WTC11 (cell line): ENCODE data around the gene LYSMD1. TPM values are rescaled to one million over a fixed set of nuclear protein-coding genes. Genes with fewer than 3 reads are reported as not detected.

Experiments
- ATAC-seq: fragments of 200-7000 bp; cut with Tn5 transposase; 2 replicates; pipeline ENCODE4 v1.10.0; 2021; ENCODE audit warnings: mild to moderate bottlenecking, moderate library complexity
- CTCF ChIA-PET: fragments of 300-600 bp; sonication (Branson Sonifier 250); formaldehyde crosslinking; loops from one replicate; lab custom pipeline; 2021; ENCODE audit warnings: antibody characterized with exemption; lab: Charles Lee
- POLR2A ChIA-PET: fragments of 350-600 bp; sonication (Branson Sonifier 250); formaldehyde crosslinking; loops from one replicate; lab custom pipeline; 2021; ENCODE audit warnings: antibody characterized with exemption; lab: Charles Lee
- DNase-seq: peaks from one replicate; pipeline ENCODE4 v3.0.0; 2021; ENCODE audit warnings: low spot score
- H3K27ac Mint-ChIP-seq: 2 replicates; pipeline ENCODE4 v1.8.0; 2021; ENCODE audit warnings: mixed read lengths
- H3K27me3 Mint-ChIP-seq: 2 replicates; pipeline ENCODE4 v1.8.0; 2021; ENCODE audit warnings: low read depth, mild to moderate bottlenecking, moderate library complexity, mixed read lengths
- H3K36me3 Mint-ChIP-seq: 2 replicates; pipeline ENCODE4 v1.8.0; 2021; ENCODE audit warnings: mixed read lengths
- H3K4me1 Mint-ChIP-seq: 2 replicates; pipeline ENCODE4 v1.8.0; 2022; ENCODE audit warnings: mixed read lengths
- H3K4me3 Mint-ChIP-seq: 2 replicates; pipeline ENCODE4 v1.8.0; 2021; ENCODE audit warnings: mild to moderate bottlenecking, moderate library complexity, mixed read lengths
- H3K9me3 Mint-ChIP-seq: 2 replicates; pipeline ENCODE4 v1.8.0; 2021; ENCODE audit warnings: mixed read lengths
- FOXP1 ChIP-seq: sonication (generic); formaldehyde crosslinking; IDR thresholded peaks from 2 replicates; pipeline ENCODE4 v1.8.0; 2022; ENCODE audit warnings: missing genetic modification reagents, mild to moderate bottlenecking, moderate library complexity, borderline replicate concordance
- MAX ChIP-seq: sonication (generic); formaldehyde crosslinking; IDR thresholded peaks from 2 replicates; pipeline ENCODE4 v1.8.0; 2022; ENCODE audit warnings: mild to moderate bottlenecking, missing genetic modification reagents
- MYBL2 ChIP-seq: sonication (generic); formaldehyde crosslinking; IDR thresholded peaks from 2 replicates; pipeline ENCODE4 v1.8.1; 2023; ENCODE audit warnings: mild to moderate bottlenecking, moderate library complexity, missing genetic modification reagents
- PRDM15 ChIP-seq: sonication (generic); formaldehyde crosslinking; IDR thresholded peaks from 2 replicates; pipeline ENCODE4 v1.8.0; 2022; ENCODE audit warnings: missing genetic modification reagents
- TEAD4 ChIP-seq: sonication (generic); formaldehyde crosslinking; IDR thresholded peaks from 2 replicates; pipeline ENCODE4 v1.8.0; 2022; ENCODE audit warnings: mild to moderate bottlenecking, missing genetic modification reagents
- ZNF121 ChIP-seq: sonication (generic); formaldehyde crosslinking; IDR thresholded peaks from 2 replicates; pipeline ENCODE4 v1.8.0; 2023; ENCODE audit warnings: missing genetic modification reagents
- ZNF281 ChIP-seq: sonication (generic); formaldehyde crosslinking; IDR thresholded peaks from 2 replicates; pipeline ENCODE4 v1.8.0; 2023; ENCODE audit warnings: mild to moderate bottlenecking, missing genetic modification reagents
- ZNF512 ChIP-seq: sonication (generic); formaldehyde crosslinking; IDR thresholded peaks from 2 replicates; pipeline ENCODE4 v1.8.1; 2022; ENCODE audit warnings: missing genetic modification reagents, borderline replicate concordance
- ZSCAN18 ChIP-seq: fragments of 250-450 bp; sonication (Bioruptor Pico); IDR thresholded peaks from 2 replicates; pipeline ENCODE4 v2.1.2; 2022; ENCODE audit warnings: mild to moderate bottlenecking, moderate library complexity
- total RNA-seq: library from RNA; stranded (reverse); gene quantifications from 3 replicates; pipeline ENCODE4 v1.2.3, GENCODE V29; 2021

The LYSMD1 gene
- total RNA-seq, 1 experiment from 2014 or later: 7.8 TPM

GRCh38 chr1:151146072-151146411, 19.7 kb downstream of the LYSMD1 start:
- CTCF ChIA-PET: interaction anchor here (4.5 kb wide), 1 partner anchor 45 kb away, joined by 63 read pairs; no protein-coding TSS in a partner anchor
- POLR2A ChIA-PET: interaction anchor here (2.5 kb wide), 1 partner anchor 15 kb away, joined by 11 read pairs; no protein-coding TSS in a partner anchor
- peak overlapping the region; percentile 93 for H3K4me3 Mint-ChIP-seq
- peaks cover 44% of the 10 kb centered on the region for H3K27me3 Mint-ChIP-seq
- no peaks in the 10 kb centered on the region for H3K36me3 Mint-ChIP-seq
- H3K27ac Mint-ChIP-seq: no peak overlapping the region
- peaks cover 38% of the 10 kb centered on the region for H3K4me1 Mint-ChIP-seq
- ATAC-seq (no peak), DNase-seq (no peak)
- no peaks in the 10 kb centered on the region for H3K9me3 Mint-ChIP-seq
- TF ChIP-seq TEAD4 (0 out of 2 replicates have a peak, but pooled peaks have one; percentile 36), ZNF512 (CRISPR knock-in tag) (no peak), ZNF281 (no peak), FOXP1 (CRISPR knock-in tag) (no peak), MAX (CRISPR knock-in tag) (peak; percentile 51), ZNF121 (CRISPR knock-in tag) (no peak), MYBL2 (0 out of 2 replicates have a peak, but pooled peaks have one; percentile 13), ZSCAN18 (no peak)

- Mint-ChIP-seq H3K4me1 (peaks cover 38% of the 10 kb centered on the region), H3K27me3 (peaks cover 44% of the 10 kb centered on the region), H3K9me3 (no peaks in the 10 kb centered on the region), H3K4me3 (peak overlapping the region; percentile 93), H3K27ac (no peak overlapping the region), H3K36me3 (no peaks in the 10 kb centered on the region)
- DNase-seq (peak; percentile 48), ATAC-seq (peak; percentile 11)
- ChIA-PET CTCF (interaction anchor here (2.7 to 4.5 kb wide), 6 partner anchors 10 to 98 kb away, joined by 10 to 63 read pairs (median 25); partner anchors contain the start of genes C1orf56, GABPB2 and TNFAIP8L2), POLR2A (interaction anchor here (1.3 to 2.5 kb wide), 3 partner anchors 14 to 136 kb away, joined by 3 to 11 read pairs (median 3); partner anchors contain the start of gene ZNF687)
- TF ChIP-seq PRDM15 (CRISPR knock-in tag) (peak; percentile 60), ZNF121 (CRISPR knock-in tag) (no peak)
Observed at GRCh38 chr1:151145304-151146071, 20.2 kb downstream of the LYSMD1 start.
